H1 (cell line): ENCODE data around the gene DNAAF3. TPM values are rescaled to one million over a fixed set of nuclear protein-coding genes. Genes with fewer than 3 reads are reported as not detected.

Source experiments
- CBX5 ChIP-seq: fragments of 300-800, 300-1000 bp; sonication (generic); IDR thresholded peaks from 2 replicates; pipeline ENCODE4 v1.7.1; 2016; ENCODE audit warnings: antibody characterized with exemption, low read length, low read depth
- CEBPB ChIP-seq: IDR thresholded peaks from 2 replicates; pipeline ENCODE4 v1.6.1; 2012; ENCODE audit warnings: low read depth, low read length
- HDAC6 ChIP-seq: IDR thresholded peaks from one replicate; pipeline ENCODE4 v1.7.1; 2012; ENCODE audit warnings: low read depth, mild to moderate bottlenecking, inconsistent platforms, low read length, moderate library complexity
- ZNF274 ChIP-seq: IDR thresholded peaks from 2 replicates; pipeline ENCODE4 v1.7.0; 2012; ENCODE audit warnings: low read length, borderline replicate concordance; ENCODE audit errors: extremely low read depth
- polyA plus RNA-seq, 7 experiments: library from polyadenylated mRNA; depleted of rRNA in 3 of 7; stranded (reverse) in 5 of 7; unstranded in 2 of 7; fragments of >200 nt in 5 of 7; fragments of 200-250 nt in 2 of 7; gene quantifications; 1 replicate in 5 of 7; 2 replicates in 1 of 7; 4 replicates in 1 of 7; pipeline versions ENCODE4 v1.2.1 to v1.2.3, GENCODE V29; 2011 to 2013; ENCODE audit warnings: missing spikeins in 2 of 7, mixed read lengths in 2 of 7
- total RNA-seq: library from RNA; stranded (reverse); fragmentation: NEBNext Ultra II Directional; extraction: Animal tissue kit (Norgen Biotek cat#: 25700); gene quantifications from 2 replicates; pipeline ENCODE4 v1.2.1, GENCODE V29; 2021
- TF ChIP-seq, protein P1 (sequence below): IDR thresholded peaks from 2 replicates; pipeline ENCODE4 v1.6.1; 2011; ENCODE audit warnings: low read depth, mild to moderate bottlenecking, low read length; ENCODE audit not compliant: insufficient read depth

DNAAF3 gene
- total and polyA plus RNA-seq, 2 of the 8 experiments (the other 6 are each of a cell fraction or from before 2014, with no cell fraction given) = 5.4 to 8.0 TPM

DNA sequence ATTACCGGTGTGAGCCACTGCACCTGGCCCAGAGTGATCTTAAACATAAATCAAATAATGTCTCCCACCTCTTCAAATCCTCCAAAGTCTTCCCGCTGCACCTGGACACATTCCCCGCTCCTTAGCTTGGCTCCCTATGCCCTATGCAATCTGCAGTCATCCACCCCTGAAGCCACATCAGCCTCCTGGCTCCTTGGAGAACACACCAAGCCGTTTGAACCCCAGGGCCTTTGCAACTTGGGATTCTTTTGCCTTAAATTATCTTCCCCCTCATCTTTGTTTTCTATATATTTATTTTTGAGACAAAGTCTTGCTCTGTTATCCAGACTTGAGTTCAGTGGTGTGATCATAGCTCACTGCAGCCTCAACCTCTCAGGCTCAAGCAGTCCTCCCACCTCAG lies 2.7 kb upstream of the DNAAF3 start (continued):
- TF ChIP-seq, protein P1, sequence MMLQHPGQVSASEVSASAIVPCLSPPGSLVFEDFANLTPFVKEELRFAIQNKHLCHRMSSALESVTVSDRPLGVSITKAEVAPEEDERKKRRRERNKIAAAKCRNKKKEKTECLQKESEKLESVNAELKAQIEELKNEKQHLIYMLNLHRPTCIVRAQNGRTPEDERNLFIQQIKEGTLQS = no peak
- TF ChIP-seq ZNF274 = no peak
- TF ChIP-seq CBX5 = no peak
- TF ChIP-seq HDAC6 = no peak
- TF ChIP-seq CEBPB = no peak
